Testis (tissue), 3 donors: Measurements from ENCODE around the gene MSANTD7. TPM values are rescaled to one million over a fixed set of nuclear protein-coding genes. Genes with fewer than 3 reads are reported as not detected.

Experiments
- DNase-seq: peaks from one replicate; pipeline ENCODE4 v3.0.0-alpha.2; 2019
- H3K27ac ChIP-seq, 2 donors: fragments of 200-600 bp; sonication (generic); one replicate each; pipeline ENCODE4 v1.5.1; 2019
- H3K27me3 ChIP-seq: fragments of 200-600 bp; sonication (generic); one replicate; pipeline ENCODE4 v1.5.1; 2019
- H3K36me3 ChIP-seq: fragments of 200-600 bp; sonication (generic); one replicate; pipeline ENCODE4 v1.5.1; 2017; ENCODE audit warnings: low read depth; ENCODE audit errors: missing control alignments
- H3K4me1 ChIP-seq: fragments of 200-600 bp; sonication (generic); one replicate; pipeline ENCODE4 v1.5.1; 2019
- H3K4me3 ChIP-seq, 2 donors: fragments of 200-600 bp; sonication (generic); one replicate each; pipeline ENCODE4 v1.5.1; 2017 to 2019
- H3K9me3 ChIP-seq: fragments of 200-600 bp; sonication (generic); one replicate; pipeline ENCODE4 v1.5.1; 2017
- POLR2A ChIP-seq: fragments of 450-650 bp; IDR thresholded peaks from one replicate; pipeline ENCODE4 v1.6.1; 2017; ENCODE audit warnings: antibody characterized with exemption, mild to moderate bottlenecking, moderate library complexity
- WGBS, 2 donors: methylation state at CpG; one replicate each; pipeline ENCODE4 v1.1.5; 2018; 5-methylcytosine and 5-hydroxymethylcytosine counted together
- intact Hi-C: fragments of 100-400 bp; cut with DNase I; formaldehyde crosslinking; loops from one replicate; pipeline ENCODE4 v1.15.1; 2023; ENCODE audit warnings: low total_unique reads
- polyA plus RNA-seq: library from polyadenylated mRNA; stranded (reverse); fragments of 350-450 nt; fragmentation: Illumina TruSeq; extraction: RNeasy Lipid Tissue Mini Kit (QIAGEN cat#74804); gene quantifications from one replicate; pipeline ENCODE4 v1.2.3, GENCODE V29; 2014; ENCODE audit warnings: low read depth, low replicate concordance; ENCODE audit not compliant: insufficient read depth
- total RNA-seq, 2 donors: library from RNA; depleted of rRNA; stranded (reverse); fragments of >200 nt; gene quantifications; one replicate each; pipeline ENCODE4 v1.2.3, GENCODE V29; 2016
- TF ChIP-seq, protein P1 (sequence below), 3 experiments: fragments of 450-650 bp in 2 of 3; fragments of 200-600 bp in 1 of 3; sonication (generic) in 1 of 3; IDR thresholded peaks; one replicate each; pipeline ENCODE4 v1.5.1; 2016 to 2019; ENCODE audit warnings: antibody characterized with exemption in 3 of 3, mild to moderate bottlenecking in 2 of 3, moderate library complexity in 1 of 3

The MSANTD7 gene
- total and polyA plus RNA-seq, 3 donors from 2014 or later: 14.3 to 16.0 (median 15.3) TPM

GRCh38 chr10:14840178-14840577 lies 2.1 kb downstream of the MSANTD7 start:
- intact Hi-C loops: no loop called here
- H3K36me3 ChIP-seq: no peaks in the 10 kb centered on the region
- WGBS, 2 donors: 88 to 90% methylated on average over 2 of the region's 2 CpGs
- H3K4me1 ChIP-seq: peaks cover 10% of the 10 kb centered on the region
- H3K27ac ChIP-seq: no peak overlapping the region
- no peak overlapping the region for H3K4me3 ChIP-seq
- no peaks in the 10 kb centered on the region for H3K27me3 ChIP-seq
- DNase-seq: no peak
- no peak for TF ChIP-seq POLR2A
- TF ChIP-seq, protein P1, sequence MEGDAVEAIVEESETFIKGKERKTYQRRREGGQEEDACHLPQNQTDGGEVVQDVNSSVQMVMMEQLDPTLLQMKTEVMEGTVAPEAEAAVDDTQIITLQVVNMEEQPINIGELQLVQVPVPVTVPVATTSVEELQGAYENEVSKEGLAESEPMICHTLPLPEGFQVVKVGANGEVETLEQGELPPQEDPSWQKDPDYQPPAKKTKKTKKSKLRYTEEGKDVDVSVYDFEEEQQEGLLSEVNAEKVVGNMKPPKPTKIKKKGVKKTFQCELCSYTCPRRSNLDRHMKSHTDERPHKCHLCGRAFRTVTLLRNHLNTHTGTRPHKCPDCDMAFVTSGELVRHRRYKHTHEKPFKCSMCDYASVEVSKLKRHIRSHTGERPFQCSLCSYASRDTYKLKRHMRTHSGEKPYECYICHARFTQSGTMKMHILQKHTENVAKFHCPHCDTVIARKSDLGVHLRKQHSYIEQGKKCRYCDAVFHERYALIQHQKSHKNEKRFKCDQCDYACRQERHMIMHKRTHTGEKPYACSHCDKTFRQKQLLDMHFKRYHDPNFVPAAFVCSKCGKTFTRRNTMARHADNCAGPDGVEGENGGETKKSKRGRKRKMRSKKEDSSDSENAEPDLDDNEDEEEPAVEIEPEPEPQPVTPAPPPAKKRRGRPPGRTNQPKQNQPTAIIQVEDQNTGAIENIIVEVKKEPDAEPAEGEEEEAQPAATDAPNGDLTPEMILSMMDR (IDR thresholded peaks at IDR 0.05): no peak
- H3K9me3 ChIP-seq: no peaks in the 10 kb centered on the region

- H3K4me3 ChIP-seq: no peak overlapping the region
- H3K27ac ChIP-seq: no peak overlapping the region
- no peak for TF ChIP-seq POLR2A
- TF ChIP-seq, protein P1 (IDR thresholded peaks at IDR 0.05): no peak
- no peaks in the 10 kb centered on the region for H3K9me3 ChIP-seq
- H3K4me1 ChIP-seq: no peaks in the 10 kb centered on the region
- no peaks in the 10 kb centered on the region for H3K36me3 ChIP-seq
- WGBS, 2 donors: 93 to 96% methylated on average over 14 to 15 of the region's 15 CpGs
- no peaks in the 10 kb centered on the region for H3K27me3 ChIP-seq
- intact Hi-C loops: no loop called here
- no peak for DNase-seq
Observed at GRCh38 chr10:14843327-14843988, 5.4 kb downstream of the MSANTD7 start.

DNA sequence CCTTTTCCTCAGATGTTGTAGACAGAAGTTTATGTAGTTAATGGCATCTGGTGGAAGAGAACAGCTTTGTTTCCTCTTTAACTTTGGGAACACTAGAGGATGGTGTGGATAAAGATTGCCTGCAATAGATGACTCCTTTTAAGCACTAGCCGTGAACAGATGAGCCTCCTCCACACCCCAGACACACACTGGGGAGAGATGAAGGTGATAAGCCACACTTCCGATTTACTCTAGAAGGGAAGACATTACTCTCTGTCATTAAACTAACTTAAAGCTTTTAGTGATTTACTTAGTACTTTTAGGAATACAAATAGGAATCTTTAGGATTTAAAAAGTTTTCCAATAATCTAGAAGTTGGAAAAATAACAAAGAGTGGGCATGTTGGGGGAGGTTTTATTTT lies 6.8 kb downstream of the MSANTD7 start:
- H3K27me3 ChIP-seq: no peaks in the 10 kb centered on the region
- no peaks in the 10 kb centered on the region for H3K4me1 ChIP-seq
- no peak for DNase-seq
- H3K36me3 ChIP-seq: no peaks in the 10 kb centered on the region
- no peaks in the 10 kb centered on the region for H3K9me3 ChIP-seq
- WGBS, 2 donors: 56 to 80% methylated on average over 2 of the region's 2 CpGs
- no peak overlapping the region for H3K27ac ChIP-seq
- H3K4me3 ChIP-seq: no peak overlapping the region
- TF ChIP-seq, protein P1 (IDR thresholded peaks at IDR 0.05): no peak
- peak; percentile 2 for TF ChIP-seq POLR2A
- intact Hi-C loops: no loop called here

- Histone ChIP-seq H3K4me3 (no peak overlapping the region), H3K9me3 (no peaks in the 10 kb centered on the region), H3K36me3 (no peaks in the 10 kb centered on the region), H3K4me1 (no peaks in the 10 kb centered on the region), H3K27ac (no peak overlapping the region), H3K27me3 (no peaks in the 10 kb centered on the region)
- no peak for DNase-seq
- WGBS, 2 donors: 84 to 92% methylated on average over 3 of the region's 3 CpGs
- intact Hi-C loops: no loop called here
- TF ChIP-seq, protein P1 (IDR thresholded peaks at IDR 0.05): no peak
- no peak for TF ChIP-seq POLR2A
Observed at GRCh38 chr10:14852236-14852635, 14.1 kb downstream of the MSANTD7 start.

DNA sequence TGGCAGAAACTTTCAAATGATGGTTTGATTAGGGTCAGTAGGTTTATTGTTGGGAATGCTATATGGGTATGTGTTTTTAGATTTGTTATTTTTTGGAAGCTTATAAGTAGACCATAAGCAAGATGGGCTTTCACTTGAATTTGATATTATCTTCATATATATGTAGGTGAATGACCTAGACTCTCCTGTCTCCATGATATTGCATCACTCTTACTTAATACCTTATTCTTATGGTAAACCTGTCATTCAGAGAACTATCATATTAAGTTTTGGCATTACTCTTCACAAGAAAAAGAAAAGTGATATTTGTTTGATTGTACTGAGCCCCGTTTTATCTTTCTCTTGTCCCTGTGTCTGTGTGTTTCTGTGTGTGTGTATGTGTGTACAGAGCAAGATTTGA lies 17.3 kb downstream of the MSANTD7 start:
- intact Hi-C loops: no loop called here
- Histone ChIP-seq H3K27me3 (no peaks in the 10 kb centered on the region), H3K9me3 (no peaks in the 10 kb centered on the region), H3K27ac (no peak overlapping the region), H3K36me3 (no peaks in the 10 kb centered on the region), H3K4me1 (no peaks in the 10 kb centered on the region), H3K4me3 (no peak overlapping the region)
- TF ChIP-seq, protein P1 (IDR thresholded peaks at IDR 0.05): no peak
- no peak for TF ChIP-seq POLR2A
- 85 to 95% methylated on average over 1 of the region's 1 CpG for WGBS, 2 donors
- no peak for DNase-seq
